WTC11 (cell line): ENCODE results near the gene NHSL2. TPM values are rescaled to one million over a fixed set of nuclear protein-coding genes. Genes with fewer than 3 reads are reported as not detected.
A peak's percentile ranks its signal among the peaks of the same experiment; 100 is the strongest.

ENCODE experiments used
- ATAC-seq: fragments of 200-7000 bp; cut with Tn5 transposase; 2 replicates; pipeline ENCODE4 v1.10.0; 2021; ENCODE audit warnings: mild to moderate bottlenecking, moderate library complexity
- CTCF ChIA-PET: fragments of 300-600 bp; sonication (Branson Sonifier 250); formaldehyde crosslinking; loops from one replicate; lab custom pipeline; 2021; ENCODE audit warnings: antibody characterized with exemption; lab: Charles Lee
- POLR2A ChIA-PET: fragments of 350-600 bp; sonication (Branson Sonifier 250); formaldehyde crosslinking; loops from one replicate; lab custom pipeline; 2021; ENCODE audit warnings: antibody characterized with exemption; lab: Charles Lee
- DNase-seq: peaks from one replicate; pipeline ENCODE4 v3.0.0; 2021; ENCODE audit warnings: low spot score
- H3K27ac Mint-ChIP-seq: 2 replicates; pipeline ENCODE4 v1.8.0; 2021; ENCODE audit warnings: mixed read lengths
- H3K27me3 Mint-ChIP-seq: 2 replicates; pipeline ENCODE4 v1.8.0; 2021; ENCODE audit warnings: low read depth, mild to moderate bottlenecking, moderate library complexity, mixed read lengths
- H3K36me3 Mint-ChIP-seq: 2 replicates; pipeline ENCODE4 v1.8.0; 2021; ENCODE audit warnings: mixed read lengths
- H3K4me1 Mint-ChIP-seq: 2 replicates; pipeline ENCODE4 v1.8.0; 2022; ENCODE audit warnings: mixed read lengths
- H3K4me3 Mint-ChIP-seq: 2 replicates; pipeline ENCODE4 v1.8.0; 2021; ENCODE audit warnings: mild to moderate bottlenecking, moderate library complexity, mixed read lengths
- H3K9me3 Mint-ChIP-seq: 2 replicates; pipeline ENCODE4 v1.8.0; 2021; ENCODE audit warnings: mixed read lengths
- ELF4 ChIP-seq: sonication (generic); formaldehyde crosslinking; IDR thresholded peaks from 2 replicates; pipeline ENCODE4 v1.8.1; 2022; ENCODE audit warnings: low read depth, mild to moderate bottlenecking, moderate library complexity, missing genetic modification reagents
- FOXJ3 ChIP-seq: sonication (generic); formaldehyde crosslinking; IDR thresholded peaks from 2 replicates; pipeline ENCODE4 v1.9.0; 2021; ENCODE audit warnings: missing genetic modification reagents, mild to moderate bottlenecking, borderline replicate concordance
- FOXP1 ChIP-seq: sonication (generic); formaldehyde crosslinking; IDR thresholded peaks from 2 replicates; pipeline ENCODE4 v1.8.0; 2022; ENCODE audit warnings: missing genetic modification reagents, mild to moderate bottlenecking, moderate library complexity, borderline replicate concordance
- JAZF1 ChIP-seq: fragments of 250-450 bp; sonication (Bioruptor Pico); IDR thresholded peaks from 2 replicates; pipeline ENCODE4 v1.9.0; 2021; ENCODE audit warnings: moderate library complexity, mild to moderate bottlenecking, inconsistent platforms
- NFATC4 ChIP-seq: fragments of 250-450 bp; sonication (Bioruptor Pico); IDR thresholded peaks from 2 replicates; pipeline ENCODE4 v1.9.0; 2021; ENCODE audit warnings: mild to moderate bottlenecking
- NFE2L1 ChIP-seq: sonication (generic); formaldehyde crosslinking; IDR thresholded peaks from 2 replicates; pipeline ENCODE4 v1.8.1; 2023; ENCODE audit warnings: missing genetic modification reagents
- NFYB ChIP-seq: sonication (generic); formaldehyde crosslinking; conservative IDR thresholded peaks from 2 replicates; pipeline ENCODE4 v1.8.0; 2022; ENCODE audit warnings: low read depth, missing genetic modification reagents
- RORB ChIP-seq: fragments of 250-450 bp; sonication (Bioruptor Pico); IDR thresholded peaks from 2 replicates; pipeline ENCODE4 v1.9.0; 2021; ENCODE audit warnings: mild to moderate bottlenecking
- SMAD4 ChIP-seq: sonication (generic); formaldehyde crosslinking; IDR thresholded peaks from 2 replicates; pipeline ENCODE4 v1.8.0; 2022; ENCODE audit warnings: mild to moderate bottlenecking, missing genetic modification reagents
- SP1 ChIP-seq: sonication (generic); formaldehyde crosslinking; conservative IDR thresholded peaks from 2 replicates; pipeline ENCODE4 v1.8.1; 2022; ENCODE audit warnings: missing genetic modification reagents
- ZBTB21 ChIP-seq: sonication (generic); formaldehyde crosslinking; IDR thresholded peaks from 2 replicates; pipeline ENCODE4 v1.8.1; 2023; ENCODE audit warnings: mild to moderate bottlenecking, missing genetic modification reagents, borderline replicate concordance
- ZNF138 ChIP-seq: sonication (generic); formaldehyde crosslinking; conservative IDR thresholded peaks from 2 replicates; pipeline ENCODE4 v1.8.1; 2022; ENCODE audit warnings: mild to moderate bottlenecking, moderate library complexity, missing genetic modification reagents
- ZNF263 ChIP-seq: sonication (generic); formaldehyde crosslinking; IDR thresholded peaks from 2 replicates; pipeline ENCODE4 v1.8.1; 2022; ENCODE audit warnings: low read depth, mild to moderate bottlenecking, moderate library complexity, missing genetic modification reagents
- ZNF317 ChIP-seq: sonication (generic); formaldehyde crosslinking; IDR thresholded peaks from 2 replicates; pipeline ENCODE4 v1.8.1; 2023; ENCODE audit warnings: low read depth, mild to moderate bottlenecking, moderate library complexity, missing genetic modification reagents, borderline replicate concordance
- total RNA-seq: library from RNA; stranded (reverse); gene quantifications from 3 replicates; pipeline ENCODE4 v1.2.3, GENCODE V29; 2021
- TF ChIP-seq, protein P1 (sequence below): sonication (generic); formaldehyde crosslinking; IDR thresholded peaks from 2 replicates; pipeline ENCODE4 v1.8.0; 2023; ENCODE audit warnings: missing genetic modification reagents, mild to moderate bottlenecking, borderline replicate concordance
- TF ChIP-seq, protein P2 (sequence below): sonication (generic); formaldehyde crosslinking; IDR thresholded peaks from 2 replicates; pipeline ENCODE4 v1.8.0; 2022; ENCODE audit warnings: mild to moderate bottlenecking, missing genetic modification reagents
- TF ChIP-seq, protein P3 (sequence below): fragments of 250-450 bp; sonication (Bioruptor Pico); IDR thresholded peaks from 2 replicates; pipeline ENCODE4 v1.9.0; 2021; ENCODE audit warnings: mild to moderate bottlenecking, borderline replicate concordance
- TF ChIP-seq, protein P4 (sequence below): sonication (generic); formaldehyde crosslinking; IDR thresholded peaks from 2 replicates; pipeline ENCODE4 v1.8.1; 2023; ENCODE audit warnings: mild to moderate bottlenecking, missing genetic modification reagents, moderate library complexity

NHSL2 gene
- total RNA-seq, 1 experiment from 2014 or later: 7.9 TPM

DNA sequence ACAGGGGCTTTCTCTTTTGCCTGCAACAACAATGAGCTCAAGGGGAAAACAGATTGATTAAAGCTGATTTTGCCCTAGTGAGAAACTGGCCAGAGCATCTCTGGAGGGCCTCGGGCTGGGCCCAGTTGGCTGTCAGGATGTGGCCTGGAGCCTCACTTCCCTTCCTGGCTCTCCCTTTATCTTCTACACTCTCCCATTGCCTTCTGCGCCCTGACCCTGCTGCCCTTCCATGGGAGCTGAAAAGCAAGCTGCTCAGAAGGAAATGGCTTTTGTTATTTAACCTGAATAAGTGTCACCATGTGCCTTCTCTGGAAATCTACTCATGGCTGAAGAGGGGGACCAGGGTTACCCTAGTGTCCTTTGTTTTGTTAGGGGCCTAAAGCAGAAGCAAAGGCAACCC, 43.8 kb downstream of the NHSL2 start:
- ATAC-seq (no peak), DNase-seq (no peak)
- H3K27ac Mint-ChIP-seq: peak overlapping the region; percentile 91
- no peaks in the 10 kb centered on the region for H3K36me3 Mint-ChIP-seq
- H3K9me3 Mint-ChIP-seq: no peaks in the 10 kb centered on the region
- H3K4me1 Mint-ChIP-seq: peaks cover 76% of the 10 kb centered on the region
- H3K27me3 Mint-ChIP-seq: no peaks in the 10 kb centered on the region
- POLR2A ChIA-PET: interaction anchor here (1.6 to 3.8 kb wide), 2 partner anchors 43 to 50 kb away, joined by 6 to 24 read pairs; partner anchors contain the start of gene NHSL2
- CTCF ChIA-PET: interaction anchor here (0.8 to 3.4 kb wide), 11 partner anchors 12 to 68 kb away, joined by 3 to 37 read pairs (median 4); partner anchors contain the start of gene NHSL2
- no peak for TF ChIP-seq NFATC4
- H3K4me3 Mint-ChIP-seq: no peak overlapping the region

DNA sequence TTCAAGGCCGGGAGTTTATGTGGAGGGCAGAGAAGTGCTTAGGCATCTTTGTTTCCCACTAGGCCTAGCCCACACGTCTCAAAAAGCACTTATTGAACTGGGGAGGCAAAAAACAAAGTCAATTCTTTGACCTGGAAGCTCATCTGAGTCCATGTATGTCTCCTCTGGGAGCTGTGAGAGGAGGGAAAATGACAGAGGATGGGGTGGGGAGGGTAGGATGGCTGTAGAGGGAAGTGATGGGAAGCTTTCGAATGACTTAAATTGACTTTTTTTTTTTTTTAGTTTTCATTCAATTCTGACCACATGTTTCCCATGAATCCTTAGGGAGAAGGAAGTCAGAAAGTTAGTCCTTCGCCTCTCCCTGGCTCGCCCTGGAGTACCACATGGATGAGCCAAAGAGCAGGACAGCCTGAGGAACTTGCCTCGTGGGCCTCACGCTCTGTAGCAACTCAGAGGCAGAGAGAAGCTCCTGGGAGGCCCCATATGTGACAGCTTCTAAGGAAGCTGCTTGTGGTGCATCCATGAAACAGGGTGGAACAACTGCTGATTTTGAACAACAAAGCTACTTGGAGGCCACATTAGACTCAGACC, 45.0 kb downstream of the NHSL2 start:
- Mint-ChIP-seq H3K27me3 (no peaks in the 10 kb centered on the region), H3K9me3 (no peaks in the 10 kb centered on the region), H3K27ac (peak overlapping the region; percentile 41), H3K4me1 (peaks cover 79% of the 10 kb centered on the region), H3K4me3 (no peak overlapping the region), H3K36me3 (no peaks in the 10 kb centered on the region)
- ATAC-seq (no peak), DNase-seq (no peak)
- TF ChIP-seq ZNF317 (CRISPR knock-in tag): no peak
- no peak for TF ChIP-seq FOXP1 (CRISPR knock-in tag)
- no peak for TF ChIP-seq SMAD4 (CRISPR knock-in tag)
- no peak for TF ChIP-seq ZBTB21 (CRISPR knock-in tag)
- no peak for TF ChIP-seq ELF4 (CRISPR knock-in tag)
- ChIA-PET POLR2A (interaction anchor here (1.6 to 3.8 kb wide), 2 partner anchors 44 to 48 kb away, joined by 6 to 24 read pairs; partner anchors contain the start of gene NHSL2), CTCF (interaction anchor here (1.1 to 3.4 kb wide), 3 partner anchors 28 to 66 kb away, joined by 3 to 37 read pairs (median 4); partner anchors contain the start of gene NHSL2)

DNA sequence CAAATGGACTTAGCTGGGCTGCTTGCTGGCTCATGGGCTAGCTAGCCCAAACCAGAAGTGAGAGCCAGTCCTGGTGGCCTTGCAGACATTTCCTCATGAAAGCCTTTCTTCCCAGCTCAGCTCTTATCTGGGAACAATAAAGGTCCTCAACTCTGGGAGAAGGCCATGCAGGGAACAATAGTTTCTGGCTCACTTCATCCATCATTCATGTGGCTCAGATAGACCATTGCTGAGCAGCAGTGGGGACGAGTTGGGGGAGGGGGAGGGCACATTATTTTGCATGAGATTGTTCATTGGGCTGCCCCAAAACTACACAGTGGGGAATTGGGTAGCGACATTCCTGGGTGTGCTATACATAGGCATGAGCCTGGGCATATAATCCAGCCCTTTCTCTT, 47.6 kb downstream of the NHSL2 start:
- H3K27ac Mint-ChIP-seq: peak overlapping the region; percentile 99
- no peak for TF ChIP-seq NFE2L1 (CRISPR knock-in tag)
- TF ChIP-seq, protein P1, sequence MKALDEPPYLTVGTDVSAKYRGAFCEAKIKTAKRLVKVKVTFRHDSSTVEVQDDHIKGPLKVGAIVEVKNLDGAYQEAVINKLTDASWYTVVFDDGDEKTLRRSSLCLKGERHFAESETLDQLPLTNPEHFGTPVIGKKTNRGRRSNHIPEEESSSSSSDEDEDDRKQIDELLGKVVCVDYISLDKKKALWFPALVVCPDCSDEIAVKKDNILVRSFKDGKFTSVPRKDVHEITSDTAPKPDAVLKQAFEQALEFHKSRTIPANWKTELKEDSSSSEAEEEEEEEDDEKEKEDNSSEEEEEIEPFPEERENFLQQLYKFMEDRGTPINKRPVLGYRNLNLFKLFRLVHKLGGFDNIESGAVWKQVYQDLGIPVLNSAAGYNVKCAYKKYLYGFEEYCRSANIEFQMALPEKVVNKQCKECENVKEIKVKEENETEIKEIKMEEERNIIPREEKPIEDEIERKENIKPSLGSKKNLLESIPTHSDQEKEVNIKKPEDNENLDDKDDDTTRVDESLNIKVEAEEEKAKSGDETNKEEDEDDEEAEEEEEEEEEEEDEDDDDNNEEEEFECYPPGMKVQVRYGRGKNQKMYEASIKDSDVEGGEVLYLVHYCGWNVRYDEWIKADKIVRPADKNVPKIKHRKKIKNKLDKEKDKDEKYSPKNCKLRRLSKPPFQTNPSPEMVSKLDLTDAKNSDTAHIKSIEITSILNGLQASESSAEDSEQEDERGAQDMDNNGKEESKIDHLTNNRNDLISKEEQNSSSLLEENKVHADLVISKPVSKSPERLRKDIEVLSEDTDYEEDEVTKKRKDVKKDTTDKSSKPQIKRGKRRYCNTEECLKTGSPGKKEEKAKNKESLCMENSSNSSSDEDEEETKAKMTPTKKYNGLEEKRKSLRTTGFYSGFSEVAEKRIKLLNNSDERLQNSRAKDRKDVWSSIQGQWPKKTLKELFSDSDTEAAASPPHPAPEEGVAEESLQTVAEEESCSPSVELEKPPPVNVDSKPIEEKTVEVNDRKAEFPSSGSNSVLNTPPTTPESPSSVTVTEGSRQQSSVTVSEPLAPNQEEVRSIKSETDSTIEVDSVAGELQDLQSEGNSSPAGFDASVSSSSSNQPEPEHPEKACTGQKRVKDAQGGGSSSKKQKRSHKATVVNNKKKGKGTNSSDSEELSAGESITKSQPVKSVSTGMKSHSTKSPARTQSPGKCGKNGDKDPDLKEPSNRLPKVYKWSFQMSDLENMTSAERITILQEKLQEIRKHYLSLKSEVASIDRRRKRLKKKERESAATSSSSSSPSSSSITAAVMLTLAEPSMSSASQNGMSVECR: no peak
- TF ChIP-seq ZNF263 (CRISPR knock-in tag): no peak
- TF ChIP-seq NFYB (CRISPR knock-in tag): no peak
- no peak for TF ChIP-seq JAZF1 (CRISPR knock-in tag)
- TF ChIP-seq, protein P2, sequence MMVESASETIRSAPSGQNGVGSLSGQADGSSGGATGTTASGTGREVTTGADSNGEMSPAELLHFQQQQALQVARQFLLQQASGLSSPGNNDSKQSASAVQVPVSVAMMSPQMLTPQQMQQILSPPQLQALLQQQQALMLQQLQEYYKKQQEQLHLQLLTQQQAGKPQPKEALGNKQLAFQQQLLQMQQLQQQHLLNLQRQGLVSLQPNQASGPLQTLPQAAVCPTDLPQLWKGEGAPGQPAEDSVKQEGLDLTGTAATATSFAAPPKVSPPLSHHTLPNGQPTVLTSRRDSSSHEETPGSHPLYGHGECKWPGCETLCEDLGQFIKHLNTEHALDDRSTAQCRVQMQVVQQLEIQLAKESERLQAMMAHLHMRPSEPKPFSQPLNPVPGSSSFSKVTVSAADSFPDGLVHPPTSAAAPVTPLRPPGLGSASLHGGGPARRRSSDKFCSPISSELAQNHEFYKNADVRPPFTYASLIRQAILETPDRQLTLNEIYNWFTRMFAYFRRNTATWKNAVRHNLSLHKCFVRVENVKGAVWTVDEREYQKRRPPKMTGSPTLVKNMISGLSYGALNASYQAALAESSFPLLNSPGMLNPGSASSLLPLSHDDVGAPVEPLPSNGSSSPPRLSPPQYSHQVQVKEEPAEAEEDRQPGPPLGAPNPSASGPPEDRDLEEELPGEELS (CRISPR knock-in tag): no peak
- TF ChIP-seq, protein P3, sequence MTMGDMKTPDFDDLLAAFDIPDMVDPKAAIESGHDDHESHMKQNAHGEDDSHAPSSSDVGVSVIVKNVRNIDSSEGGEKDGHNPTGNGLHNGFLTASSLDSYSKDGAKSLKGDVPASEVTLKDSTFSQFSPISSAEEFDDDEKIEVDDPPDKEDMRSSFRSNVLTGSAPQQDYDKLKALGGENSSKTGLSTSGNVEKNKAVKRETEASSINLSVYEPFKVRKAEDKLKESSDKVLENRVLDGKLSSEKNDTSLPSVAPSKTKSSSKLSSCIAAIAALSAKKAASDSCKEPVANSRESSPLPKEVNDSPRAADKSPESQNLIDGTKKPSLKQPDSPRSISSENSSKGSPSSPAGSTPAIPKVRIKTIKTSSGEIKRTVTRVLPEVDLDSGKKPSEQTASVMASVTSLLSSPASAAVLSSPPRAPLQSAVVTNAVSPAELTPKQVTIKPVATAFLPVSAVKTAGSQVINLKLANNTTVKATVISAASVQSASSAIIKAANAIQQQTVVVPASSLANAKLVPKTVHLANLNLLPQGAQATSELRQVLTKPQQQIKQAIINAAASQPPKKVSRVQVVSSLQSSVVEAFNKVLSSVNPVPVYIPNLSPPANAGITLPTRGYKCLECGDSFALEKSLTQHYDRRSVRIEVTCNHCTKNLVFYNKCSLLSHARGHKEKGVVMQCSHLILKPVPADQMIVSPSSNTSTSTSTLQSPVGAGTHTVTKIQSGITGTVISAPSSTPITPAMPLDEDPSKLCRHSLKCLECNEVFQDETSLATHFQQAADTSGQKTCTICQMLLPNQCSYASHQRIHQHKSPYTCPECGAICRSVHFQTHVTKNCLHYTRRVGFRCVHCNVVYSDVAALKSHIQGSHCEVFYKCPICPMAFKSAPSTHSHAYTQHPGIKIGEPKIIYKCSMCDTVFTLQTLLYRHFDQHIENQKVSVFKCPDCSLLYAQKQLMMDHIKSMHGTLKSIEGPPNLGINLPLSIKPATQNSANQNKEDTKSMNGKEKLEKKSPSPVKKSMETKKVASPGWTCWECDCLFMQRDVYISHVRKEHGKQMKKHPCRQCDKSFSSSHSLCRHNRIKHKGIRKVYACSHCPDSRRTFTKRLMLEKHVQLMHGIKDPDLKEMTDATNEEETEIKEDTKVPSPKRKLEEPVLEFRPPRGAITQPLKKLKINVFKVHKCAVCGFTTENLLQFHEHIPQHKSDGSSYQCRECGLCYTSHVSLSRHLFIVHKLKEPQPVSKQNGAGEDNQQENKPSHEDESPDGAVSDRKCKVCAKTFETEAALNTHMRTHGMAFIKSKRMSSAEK: no peak
- TF ChIP-seq SP1 (CRISPR knock-in tag): no peak
- TF ChIP-seq RORB: no peak
- TF ChIP-seq, protein P4, sequence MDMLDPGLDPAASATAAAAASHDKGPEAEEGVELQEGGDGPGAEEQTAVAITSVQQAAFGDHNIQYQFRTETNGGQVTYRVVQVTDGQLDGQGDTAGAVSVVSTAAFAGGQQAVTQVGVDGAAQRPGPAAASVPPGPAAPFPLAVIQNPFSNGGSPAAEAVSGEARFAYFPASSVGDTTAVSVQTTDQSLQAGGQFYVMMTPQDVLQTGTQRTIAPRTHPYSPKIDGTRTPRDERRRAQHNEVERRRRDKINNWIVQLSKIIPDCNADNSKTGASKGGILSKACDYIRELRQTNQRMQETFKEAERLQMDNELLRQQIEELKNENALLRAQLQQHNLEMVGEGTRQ: no peak
- no peak for TF ChIP-seq ZNF138 (CRISPR knock-in tag)
- no peak for TF ChIP-seq FOXJ3 (CRISPR knock-in tag)

More for the DNA sequence above, 47.6 kb downstream of the NHSL2 start:
- ATAC-seq: peak; percentile 31
- ChIA-PET CTCF (interaction anchor here (0.7 to 3.5 kb wide), 8 partner anchors 20 to 63 kb away, joined by 3 to 37 read pairs (median 4); partner anchors contain the start of gene NHSL2), POLR2A (interaction anchor here (0.6 to 1.8 kb wide), 10 partner anchors 9 to 87 kb away, joined by 3 to 18 read pairs (median 4); partner anchors contain the start of gene NHSL2)
- peaks cover 67% of the 10 kb centered on the region for H3K4me1 Mint-ChIP-seq
- H3K36me3 Mint-ChIP-seq: no peaks in the 10 kb centered on the region
- H3K27me3 Mint-ChIP-seq: no peaks in the 10 kb centered on the region
- H3K9me3 Mint-ChIP-seq: no peaks in the 10 kb centered on the region
- DNase-seq: no peak
- peak overlapping the region; percentile 29; the same call in 1 of the 2 replicates for H3K4me3 Mint-ChIP-seq
